PFSK-1 (cell line): ENCODE measurements around the gene APCDD1.

Source experiments
- FOXP2 ChIP-seq: optimal IDR thresholded peaks from 2 replicates; pipeline ENCODE3; 2011; ENCODE audit warnings: borderline replicate concordance, control low read depth, inconsistent platforms; ENCODE audit not compliant: insufficient read depth; ENCODE audit errors: extremely low read length, extremely low read depth
- POLR2AphosphoS5 ChIP-seq: IDR thresholded peaks from 2 replicates; pipeline ENCODE4 v1.6.1; 2012; ENCODE audit warnings: low read depth, mild to moderate bottlenecking, control low read depth, low read length, moderate library complexity
- SIN3A ChIP-seq: IDR thresholded peaks from 2 replicates; pipeline ENCODE4 v1.6.1; 2012; ENCODE audit warnings: mild to moderate bottlenecking, low read length, moderate library complexity, borderline replicate concordance; ENCODE audit not compliant: insufficient read depth
- TAF1 ChIP-seq: IDR thresholded peaks from 2 replicates; pipeline ENCODE4 v1.6.1; 2012; ENCODE audit warnings: low read length, control low read depth, borderline replicate concordance; ENCODE audit not compliant: insufficient read depth
- TF ChIP-seq, protein P1 (sequence below), 2 experiments: IDR thresholded peaks; 2 replicates each; pipeline versions ENCODE4 v1.6.1 to v1.8.0; 2011 to 2012; ENCODE audit warnings: low read depth in 2 of 2, low read length in 2 of 2, control low read depth in 1 of 2, inconsistent platforms in 1 of 2, mild to moderate bottlenecking in 1 of 2, moderate library complexity in 1 of 2; ENCODE audit not compliant: insufficient read depth in 1 of 2

The APCDD1 gene

DNA sequence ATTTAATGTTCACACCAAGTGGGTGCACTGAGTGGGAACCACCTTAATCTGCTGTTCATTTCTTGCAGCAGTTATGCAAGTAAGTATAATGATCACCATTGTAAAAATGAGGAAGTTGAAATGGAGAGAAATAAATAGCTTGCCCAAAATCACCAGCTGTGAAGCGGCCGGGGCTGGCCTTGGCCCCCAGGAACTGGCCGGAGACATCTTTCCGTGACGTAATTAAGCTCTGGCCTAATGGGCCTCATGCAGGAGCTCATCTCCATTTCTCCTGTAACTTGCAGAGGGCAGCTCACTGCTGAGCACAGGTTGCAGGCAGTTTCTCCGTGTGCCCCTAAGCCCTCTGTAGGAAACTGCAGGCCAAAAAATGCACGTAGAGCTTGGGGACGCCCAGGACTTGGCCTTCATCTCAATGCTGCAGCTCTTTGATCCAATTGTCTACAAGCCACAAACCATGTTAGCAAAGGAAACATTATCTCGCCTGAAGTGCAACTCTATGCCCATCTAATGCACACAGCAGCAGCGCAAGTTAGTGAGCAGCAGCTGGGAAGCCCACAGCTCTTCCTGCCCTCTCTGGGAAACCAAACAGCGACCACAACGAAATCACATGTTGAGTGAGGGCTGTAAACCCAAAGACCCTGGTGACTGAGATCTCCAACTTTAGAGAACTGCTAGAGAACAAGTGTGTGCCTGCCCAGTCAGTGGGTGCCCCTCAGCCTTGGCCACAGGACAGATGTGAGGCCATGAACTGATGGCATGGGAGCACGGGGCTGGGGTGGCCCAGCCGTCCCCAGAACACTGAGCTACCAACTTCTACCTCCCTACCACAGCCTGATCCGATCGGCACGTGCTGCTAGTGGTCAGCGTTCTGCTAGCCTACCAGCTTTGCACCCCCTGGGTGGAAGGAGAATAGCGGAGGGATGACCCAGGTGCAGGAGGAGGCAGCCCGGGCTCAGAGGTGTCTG is 28.8 kb downstream of the APCDD1 start:
- TF ChIP-seq TAF1 (no peak), SIN3A (no peak), POLR2AphosphoS5 (no peak), FOXP2 (no peak)
- TF ChIP-seq, protein P1, sequence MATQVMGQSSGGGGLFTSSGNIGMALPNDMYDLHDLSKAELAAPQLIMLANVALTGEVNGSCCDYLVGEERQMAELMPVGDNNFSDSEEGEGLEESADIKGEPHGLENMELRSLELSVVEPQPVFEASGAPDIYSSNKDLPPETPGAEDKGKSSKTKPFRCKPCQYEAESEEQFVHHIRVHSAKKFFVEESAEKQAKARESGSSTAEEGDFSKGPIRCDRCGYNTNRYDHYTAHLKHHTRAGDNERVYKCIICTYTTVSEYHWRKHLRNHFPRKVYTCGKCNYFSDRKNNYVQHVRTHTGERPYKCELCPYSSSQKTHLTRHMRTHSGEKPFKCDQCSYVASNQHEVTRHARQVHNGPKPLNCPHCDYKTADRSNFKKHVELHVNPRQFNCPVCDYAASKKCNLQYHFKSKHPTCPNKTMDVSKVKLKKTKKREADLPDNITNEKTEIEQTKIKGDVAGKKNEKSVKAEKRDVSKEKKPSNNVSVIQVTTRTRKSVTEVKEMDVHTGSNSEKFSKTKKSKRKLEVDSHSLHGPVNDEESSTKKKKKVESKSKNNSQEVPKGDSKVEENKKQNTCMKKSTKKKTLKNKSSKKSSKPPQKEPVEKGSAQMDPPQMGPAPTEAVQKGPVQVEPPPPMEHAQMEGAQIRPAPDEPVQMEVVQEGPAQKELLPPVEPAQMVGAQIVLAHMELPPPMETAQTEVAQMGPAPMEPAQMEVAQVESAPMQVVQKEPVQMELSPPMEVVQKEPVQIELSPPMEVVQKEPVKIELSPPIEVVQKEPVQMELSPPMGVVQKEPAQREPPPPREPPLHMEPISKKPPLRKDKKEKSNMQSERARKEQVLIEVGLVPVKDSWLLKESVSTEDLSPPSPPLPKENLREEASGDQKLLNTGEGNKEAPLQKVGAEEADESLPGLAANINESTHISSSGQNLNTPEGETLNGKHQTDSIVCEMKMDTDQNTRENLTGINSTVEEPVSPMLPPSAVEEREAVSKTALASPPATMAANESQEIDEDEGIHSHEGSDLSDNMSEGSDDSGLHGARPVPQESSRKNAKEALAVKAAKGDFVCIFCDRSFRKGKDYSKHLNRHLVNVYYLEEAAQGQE (IDR thresholded peaks at IDR 0.05; ENCODE audit: insufficient read depth in 1 of 2, low read depth in 2 of 2, low read length in 2 of 2) = no peak

DNA sequence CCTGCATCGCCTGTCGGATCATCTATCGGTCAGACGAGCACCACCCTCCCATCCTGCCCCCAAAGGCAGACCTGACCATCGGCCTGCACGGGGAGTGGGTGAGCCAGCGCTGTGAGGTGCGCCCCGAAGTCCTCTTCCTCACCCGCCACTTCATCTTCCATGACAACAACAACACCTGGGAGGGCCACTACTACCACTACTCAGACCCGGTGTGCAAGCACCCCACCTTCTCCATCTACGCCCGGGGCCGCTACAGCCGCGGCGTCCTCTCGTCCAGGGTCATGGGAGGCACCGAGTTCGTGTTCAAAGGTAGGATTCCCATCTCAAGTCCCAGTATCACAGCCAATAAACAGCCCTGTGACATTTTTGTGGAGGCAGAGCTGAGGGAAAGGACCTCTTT is 31.0 kb downstream of the APCDD1 start:
- TF ChIP-seq FOXP2 = no peak
- TF ChIP-seq, protein P1 (IDR thresholded peaks at IDR 0.05; ENCODE audit: insufficient read depth in 1 of 2, low read depth in 2 of 2, low read length in 2 of 2) = no peak
- no peak for TF ChIP-seq POLR2AphosphoS5
- TF ChIP-seq TAF1 = no peak
- no peak for TF ChIP-seq SIN3A

DNA sequence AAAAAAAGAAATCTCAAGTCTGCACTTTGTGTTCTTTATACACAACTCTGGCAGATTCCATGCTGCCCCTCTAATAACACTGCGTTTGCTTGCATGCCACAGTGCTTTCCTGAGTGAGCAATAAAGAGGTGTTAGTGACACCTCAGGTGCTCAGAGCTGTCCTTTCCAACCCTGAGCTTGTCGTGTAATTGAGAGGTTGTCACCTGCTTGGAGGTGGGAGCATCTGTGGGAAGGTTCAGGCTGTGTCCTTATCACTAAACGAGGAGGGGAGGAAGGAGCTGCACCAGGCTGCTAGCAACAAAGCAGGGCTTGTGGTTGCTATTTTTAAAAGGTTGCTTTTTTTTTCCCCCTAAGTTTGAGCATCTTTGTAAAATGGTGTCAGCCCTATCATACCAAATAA is 31.9 kb downstream of the APCDD1 start:
- TF ChIP-seq TAF1 (no peak), POLR2AphosphoS5 (no peak), FOXP2 (no peak), SIN3A (no peak)
- TF ChIP-seq, protein P1 (IDR thresholded peaks at IDR 0.05; ENCODE audit: insufficient read depth in 1 of 2, low read depth in 2 of 2, low read length in 2 of 2) = no peak

DNA sequence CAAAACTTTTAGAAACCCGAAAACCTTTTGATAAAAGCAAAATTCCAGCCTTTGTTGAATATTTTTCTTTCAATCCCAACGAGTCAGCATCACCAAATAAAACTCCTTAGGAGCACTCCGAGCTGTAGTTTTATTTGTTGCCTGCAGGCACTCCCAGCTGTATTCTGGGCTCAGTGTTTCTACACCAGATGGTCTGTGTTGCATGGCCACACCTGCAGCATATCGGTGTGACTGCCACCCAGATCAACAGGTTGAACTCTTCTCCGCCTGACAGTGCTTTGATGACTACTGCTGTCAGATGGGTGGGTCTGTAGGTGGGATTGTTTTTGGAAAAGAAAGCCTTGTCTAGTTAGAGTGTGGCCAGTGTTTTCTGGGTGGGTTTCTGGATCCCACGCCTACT is 32.7 kb downstream of the APCDD1 start:
- TF ChIP-seq TAF1 = no peak

DNA sequence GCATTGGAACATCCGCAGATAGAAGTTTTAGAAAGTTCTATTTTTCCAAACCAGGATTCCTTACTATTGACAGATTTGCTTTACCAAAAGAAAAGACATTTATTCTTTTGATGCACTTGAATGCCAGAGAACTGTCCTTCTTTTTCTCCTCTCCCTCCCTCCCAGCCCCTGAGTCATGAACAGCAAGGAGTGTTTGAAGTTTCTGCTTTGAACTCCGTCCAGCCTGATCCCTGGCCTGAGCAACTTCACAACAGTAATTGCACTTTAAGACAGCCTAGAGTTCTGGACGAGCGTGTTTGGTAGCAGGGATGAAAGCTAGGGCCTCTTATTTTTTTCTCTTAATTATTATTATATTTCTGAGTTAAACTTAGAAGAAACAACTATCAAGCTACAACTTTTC is 33.6 kb downstream of the APCDD1 start:
- TF ChIP-seq POLR2AphosphoS5 (no peak), SIN3A (no peak), FOXP2 (no peak), TAF1 (no peak)
- TF ChIP-seq, protein P1 (IDR thresholded peaks at IDR 0.05; ENCODE audit: insufficient read depth in 1 of 2, low read depth in 2 of 2, low read length in 2 of 2) = no peak
